ENCODE measurements around the gene RHBDD1. TPM values are rescaled to one million over a fixed set of nuclear protein-coding genes. Genes with fewer than 3 reads are reported as not detected.
"Not testable (repeated sequence)": the region's sequence is repeated elsewhere in the genome, so short reads cannot be mapped to it uniquely, and the experiment has no call there.

RHBDD1 gene
- total RNA-seq, 1 donor from 2014 or later, result 34.9 TPM

DNA sequence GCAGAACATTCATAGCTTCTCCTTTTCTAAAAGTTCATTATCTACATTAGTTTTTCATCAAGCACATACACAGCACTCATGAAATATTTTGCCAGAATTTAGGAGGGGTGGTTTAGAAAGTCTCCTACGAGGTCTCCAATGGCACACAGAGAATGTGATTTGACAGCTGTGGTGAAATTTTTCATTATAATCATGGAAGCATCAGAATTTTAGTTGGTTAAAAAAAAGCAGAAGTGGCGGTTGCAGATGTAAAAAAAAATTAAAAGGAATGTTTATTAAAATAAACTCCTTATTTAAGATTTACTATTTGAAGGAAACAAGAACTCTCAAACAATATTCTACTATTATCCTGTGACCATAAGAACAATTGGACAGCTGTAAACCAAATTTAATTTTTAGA lies 10.8 kb upstream of the RHBDD1 start:
- H3K4me3 Mint-ChIP-seq, result no peak overlapping the region
- no peak for DNase-seq (ENCODE audit: extremely low spot score, unreplicated experiment)
- H3K27ac Mint-ChIP-seq, result no peak overlapping the region
- H3K9me3 Mint-ChIP-seq, result no peaks in the 10 kb centered on the region
- no peaks in the 10 kb centered on the region for H3K4me1 Mint-ChIP-seq (ENCODE audit: unreplicated experiment)
- TF ChIP-seq, protein P1, sequence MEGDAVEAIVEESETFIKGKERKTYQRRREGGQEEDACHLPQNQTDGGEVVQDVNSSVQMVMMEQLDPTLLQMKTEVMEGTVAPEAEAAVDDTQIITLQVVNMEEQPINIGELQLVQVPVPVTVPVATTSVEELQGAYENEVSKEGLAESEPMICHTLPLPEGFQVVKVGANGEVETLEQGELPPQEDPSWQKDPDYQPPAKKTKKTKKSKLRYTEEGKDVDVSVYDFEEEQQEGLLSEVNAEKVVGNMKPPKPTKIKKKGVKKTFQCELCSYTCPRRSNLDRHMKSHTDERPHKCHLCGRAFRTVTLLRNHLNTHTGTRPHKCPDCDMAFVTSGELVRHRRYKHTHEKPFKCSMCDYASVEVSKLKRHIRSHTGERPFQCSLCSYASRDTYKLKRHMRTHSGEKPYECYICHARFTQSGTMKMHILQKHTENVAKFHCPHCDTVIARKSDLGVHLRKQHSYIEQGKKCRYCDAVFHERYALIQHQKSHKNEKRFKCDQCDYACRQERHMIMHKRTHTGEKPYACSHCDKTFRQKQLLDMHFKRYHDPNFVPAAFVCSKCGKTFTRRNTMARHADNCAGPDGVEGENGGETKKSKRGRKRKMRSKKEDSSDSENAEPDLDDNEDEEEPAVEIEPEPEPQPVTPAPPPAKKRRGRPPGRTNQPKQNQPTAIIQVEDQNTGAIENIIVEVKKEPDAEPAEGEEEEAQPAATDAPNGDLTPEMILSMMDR (conservative IDR thresholded peaks at IDR 0.05), result no peak
- no peaks in the 10 kb centered on the region for H3K36me3 Mint-ChIP-seq
- H3K27me3 Mint-ChIP-seq, result no peaks in the 10 kb centered on the region

DNA sequence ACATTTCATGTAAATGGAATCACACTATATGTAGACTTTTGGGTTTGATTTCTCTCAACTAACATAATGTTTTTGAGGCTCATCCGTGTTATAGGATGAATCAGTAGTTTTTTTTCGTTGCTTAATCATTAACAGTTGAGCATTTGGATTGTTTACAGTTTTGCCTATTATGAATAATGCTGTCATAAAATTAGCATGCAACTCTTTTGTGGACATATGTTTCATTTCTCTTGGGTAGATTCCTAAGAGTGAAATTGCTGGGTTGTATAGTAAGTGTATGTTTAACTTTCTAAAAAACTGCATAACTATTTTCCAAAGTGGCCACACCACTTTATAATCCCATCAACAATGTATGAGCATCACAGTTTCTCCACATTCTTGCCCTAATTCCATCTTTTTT lies 7.7 kb upstream of the RHBDD1 start:
- no peak for DNase-seq (ENCODE audit: extremely low spot score, unreplicated experiment)
- TF ChIP-seq, protein P1 (conservative IDR thresholded peaks at IDR 0.05), result no peak
- Mint-ChIP-seq H3K4me3 (no peak overlapping the region), H3K9me3 (no peaks in the 10 kb centered on the region), H3K36me3 (no peaks in the 10 kb centered on the region), H3K27ac (no peak overlapping the region), H3K27me3 (no peaks in the 10 kb centered on the region), H3K4me1 (ENCODE audit: unreplicated experiment) (no peaks in the 10 kb centered on the region)

DNA sequence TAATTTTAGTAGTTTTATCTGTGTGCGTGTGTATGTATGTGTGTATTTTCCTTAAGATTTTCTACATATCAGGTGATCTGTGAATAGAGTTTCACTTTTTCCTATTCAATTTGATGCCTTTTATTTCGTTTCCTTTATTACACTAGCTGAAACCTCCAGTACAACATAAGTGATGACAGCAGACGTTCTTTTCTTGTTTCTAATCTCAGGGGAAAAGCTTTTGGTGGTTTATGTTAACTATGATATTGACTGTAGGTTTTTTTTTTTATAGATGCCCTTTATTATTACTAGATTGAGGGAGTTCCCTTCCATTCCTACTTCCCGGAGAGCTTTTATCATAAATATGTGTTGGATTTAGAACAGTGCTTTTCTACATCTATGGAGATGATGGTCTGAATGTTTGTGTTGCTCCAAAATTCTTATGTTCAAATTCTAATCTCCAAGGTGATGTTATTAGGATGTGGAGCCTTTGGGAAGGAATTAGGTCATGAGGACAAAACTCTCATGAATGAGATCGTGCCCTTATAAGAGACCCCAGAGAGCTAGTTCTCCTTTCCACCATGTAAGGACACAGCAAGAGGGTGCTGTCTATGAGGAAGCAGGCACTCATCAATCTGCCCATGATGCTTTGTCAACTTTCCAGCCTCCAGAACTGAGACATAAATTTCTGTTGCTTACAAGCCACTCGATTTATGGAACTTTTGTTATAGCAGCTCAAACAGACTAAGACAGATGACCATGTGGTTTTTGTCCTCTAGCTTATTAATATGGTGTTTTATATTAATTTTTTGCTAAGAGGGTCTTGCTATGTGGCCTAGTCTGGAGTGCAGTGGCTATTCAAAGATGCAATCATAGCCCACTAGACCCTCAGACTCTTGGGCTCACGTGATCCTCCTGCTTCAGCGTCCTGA lies 5.9 kb upstream of the RHBDD1 start:
- DNase-seq (ENCODE audit: extremely low spot score, unreplicated experiment), result no peak
- Mint-ChIP-seq H3K36me3 (no peaks in the 10 kb centered on the region), H3K4me3 (no peak overlapping the region), H3K27ac (no peak overlapping the region), H3K4me1 (ENCODE audit: unreplicated experiment) (no peaks in the 10 kb centered on the region), H3K9me3 (no peaks in the 10 kb centered on the region), H3K27me3 (no peaks in the 10 kb centered on the region)
- TF ChIP-seq, protein P1 (conservative IDR thresholded peaks at IDR 0.05), result no peak

DNA sequence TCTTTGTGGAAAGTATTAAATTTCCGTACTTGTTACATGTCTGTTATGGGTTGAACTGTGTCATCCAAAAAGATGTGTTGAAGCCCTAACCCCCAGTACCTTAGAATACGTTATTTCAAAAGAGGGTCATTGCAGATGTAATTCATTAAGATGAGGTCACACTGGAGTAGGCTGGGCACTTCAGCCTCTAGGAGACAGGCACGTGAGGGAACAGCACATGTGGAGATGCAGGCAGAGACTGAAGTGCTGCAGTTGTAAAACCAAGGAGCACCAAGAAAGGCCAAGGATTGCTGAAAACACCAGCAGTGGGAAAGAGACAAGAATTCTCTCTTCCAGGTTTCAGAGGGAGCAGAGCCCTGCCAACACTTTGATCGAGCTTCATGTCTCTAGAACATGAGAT lies 4.6 kb upstream of the RHBDD1 start:
- Mint-ChIP-seq H3K36me3 (no peaks in the 10 kb centered on the region), H3K4me1 (ENCODE audit: unreplicated experiment) (no peaks in the 10 kb centered on the region), H3K27me3 (no peaks in the 10 kb centered on the region), H3K27ac (no peak overlapping the region), H3K4me3 (no peak overlapping the region), H3K9me3 (no peaks in the 10 kb centered on the region)
- DNase-seq (ENCODE audit: extremely low spot score, unreplicated experiment), result no peak
- TF ChIP-seq, protein P1 (conservative IDR thresholded peaks at IDR 0.05), result no peak

DNA sequence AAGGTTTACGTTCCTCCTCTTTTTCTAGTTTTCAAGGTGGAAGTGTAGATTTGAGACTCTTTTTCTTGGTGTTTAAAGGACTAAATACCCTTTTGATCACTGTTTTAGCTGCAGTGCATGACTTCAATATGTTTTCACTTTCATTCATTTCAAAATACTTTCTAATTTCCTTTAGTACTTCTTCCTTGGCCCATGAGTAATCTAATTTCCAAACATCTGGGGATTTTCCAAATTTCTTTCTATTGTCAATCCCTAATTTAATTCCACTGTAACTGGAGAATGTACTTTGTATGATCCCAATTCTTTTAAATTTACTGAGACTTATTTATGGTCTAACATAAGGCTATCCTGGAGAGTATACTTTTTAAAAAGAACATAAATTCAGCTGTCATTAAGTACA lies 3.8 kb upstream of the RHBDD1 start:
- DNase-seq (ENCODE audit: extremely low spot score, unreplicated experiment), result no peak
- Mint-ChIP-seq H3K27me3 (no peaks in the 10 kb centered on the region), H3K27ac (no peak overlapping the region), H3K9me3 (no peaks in the 10 kb centered on the region), H3K36me3 (peaks cover 2% of the 10 kb centered on the region), H3K4me3 (no peak overlapping the region), H3K4me1 (ENCODE audit: unreplicated experiment) (peaks cover 7% of the 10 kb centered on the region)
- TF ChIP-seq, protein P1 (conservative IDR thresholded peaks at IDR 0.05), result no peak

DNA sequence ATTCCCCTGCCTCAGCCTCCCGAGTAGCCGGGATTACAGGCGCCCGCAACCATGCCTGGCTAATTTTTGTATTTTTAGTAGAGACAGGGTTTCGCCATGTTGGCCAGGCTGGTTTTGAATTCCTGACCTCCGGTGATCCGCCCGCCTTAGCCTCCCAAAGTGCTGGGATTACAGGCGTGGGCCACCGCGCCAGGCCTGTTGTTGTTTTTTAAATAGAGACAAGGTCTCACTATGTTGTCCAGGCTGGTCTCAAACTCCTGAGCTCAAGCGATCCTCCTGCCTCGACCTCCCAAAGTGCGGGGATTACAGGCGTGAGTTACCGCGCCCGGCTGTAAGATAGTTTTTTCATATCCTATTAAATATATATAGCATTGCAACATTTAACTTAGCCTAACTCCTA lies 974 bp upstream of the RHBDD1 start:
- not testable (repeated sequence) for H3K9me3 Mint-ChIP-seq; DNase-seq (ENCODE audit: extremely low spot score, unreplicated experiment); H3K36me3 Mint-ChIP-seq; H3K27me3 Mint-ChIP-seq; H3K27ac Mint-ChIP-seq
- peak overlapping the region; percentile 97 for H3K4me3 Mint-ChIP-seq
- H3K4me1 Mint-ChIP-seq (ENCODE audit: unreplicated experiment), result peaks cover 24% of the 10 kb centered on the region
